ENCODE results near the gene GDF15.

GDF15 gene

GRCh38 chr19:18417250-18418028 lies 31.5 kb downstream of the GDF15 start:
- in situ Hi-C loops (cut with HindIII; ENCODE audit: low sequenced_read_pairs) = no loop called here

GRCh38 chr19:18418029-18418482 lies 32.1 kb downstream of the GDF15 start:
- in situ Hi-C loops (cut with HindIII; ENCODE audit: low sequenced_read_pairs) = no loop called here

- in situ Hi-C loops (cut with HindIII; ENCODE audit: low sequenced_read_pairs) = no loop called here
Measured at GRCh38 chr19:18418483-18419194, 32.7 kb downstream of the GDF15 start.

GRCh38 chr19:18419195-18419698 lies 33.3 kb downstream of the GDF15 start, which contains the start of gene SSBP4:
TSS of gene SSBP4 (plus strand) at chr19:18419398. CDS start at chr19:18419649, 251 bp downstream.
- in situ Hi-C loops (cut with HindIII; ENCODE audit: low sequenced_read_pairs) = no loop called here

- in situ Hi-C loops (cut with HindIII; ENCODE audit: low sequenced_read_pairs) = no loop called here
Measured at GRCh38 chr19:18419699-18420460, 33.9 kb downstream of the GDF15 start.

GRCh38 chr19:18420930-18421329 lies 35.0 kb downstream of the GDF15 start:
- in situ Hi-C loops (cut with HindIII; ENCODE audit: low sequenced_read_pairs) = no loop called here

- in situ Hi-C loops (cut with HindIII; ENCODE audit: low sequenced_read_pairs) = no loop called here
Measured at GRCh38 chr19:18421371-18421959, 35.5 kb downstream of the GDF15 start.

GRCh38 chr19:18422530-18423191 lies 36.7 kb downstream of the GDF15 start:
- in situ Hi-C loops (cut with HindIII; ENCODE audit: low sequenced_read_pairs) = no loop called here

- in situ Hi-C loops (cut with HindIII; ENCODE audit: low sequenced_read_pairs) = no loop called here
Measured at GRCh38 chr19:18423258-18424020, 37.5 kb downstream of the GDF15 start.

- in situ Hi-C loops (cut with HindIII; ENCODE audit: low sequenced_read_pairs) = no loop called here
Measured at GRCh38 chr19:18424122-18424889, 38.3 kb downstream of the GDF15 start.

GRCh38 chr19:18424890-18425514 lies 39.0 kb downstream of the GDF15 start:
- in situ Hi-C loops (cut with HindIII; ENCODE audit: low sequenced_read_pairs) = no loop called here

- in situ Hi-C loops (cut with HindIII; ENCODE audit: low sequenced_read_pairs) = no loop called here
Measured at GRCh38 chr19:18425515-18426415, 39.8 kb downstream of the GDF15 start.

GRCh38 chr19:18426416-18426767 lies 40.4 kb downstream of the GDF15 start:
- in situ Hi-C loops (cut with HindIII; ENCODE audit: low sequenced_read_pairs) = no loop called here

- in situ Hi-C loops (cut with HindIII; ENCODE audit: low sequenced_read_pairs) = no loop called here
Measured at GRCh38 chr19:18427080-18427742, 41.3 kb downstream of the GDF15 start.

GRCh38 chr19:18427743-18428113 lies 41.8 kb downstream of the GDF15 start:
- in situ Hi-C loops (cut with HindIII; ENCODE audit: low sequenced_read_pairs) = no loop called here

GRCh38 chr19:18428173-18428786 lies 42.3 kb downstream of the GDF15 start:
- in situ Hi-C loops (cut with HindIII; ENCODE audit: low sequenced_read_pairs) = no loop called here

All from DLD1 (cell line).